NCI-H1694 treated with DMSO at 0.1 percent for 48 hours (cell line): ENCODE results near the gene CAPN7.

ENCODE experiments used
- DNase-seq: peaks from one replicate; lab custom pipeline; 2025; lab: John Stamatoyannopoulos, UW

The CAPN7 gene

DNA sequence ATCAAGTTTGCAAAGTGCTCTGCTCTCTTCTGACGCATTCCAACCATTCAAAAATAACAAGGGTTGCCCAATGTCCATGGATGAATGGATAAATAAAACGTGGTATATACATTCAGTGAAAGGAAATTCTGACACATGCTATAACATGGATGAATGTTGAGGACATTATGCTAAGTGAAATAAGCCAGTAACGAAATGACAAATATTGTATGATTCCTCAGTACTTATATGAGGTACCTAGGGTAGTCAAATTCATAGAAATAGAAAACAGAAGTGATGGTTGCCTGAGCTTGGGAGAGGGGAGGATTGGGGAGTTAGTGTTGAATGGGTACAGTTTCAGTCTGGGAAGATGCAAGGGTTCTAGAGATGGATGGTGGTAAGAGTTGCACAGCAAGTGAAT, 92.5 kb downstream of the CAPN7 start:
- no peak for DNase-seq

DNA sequence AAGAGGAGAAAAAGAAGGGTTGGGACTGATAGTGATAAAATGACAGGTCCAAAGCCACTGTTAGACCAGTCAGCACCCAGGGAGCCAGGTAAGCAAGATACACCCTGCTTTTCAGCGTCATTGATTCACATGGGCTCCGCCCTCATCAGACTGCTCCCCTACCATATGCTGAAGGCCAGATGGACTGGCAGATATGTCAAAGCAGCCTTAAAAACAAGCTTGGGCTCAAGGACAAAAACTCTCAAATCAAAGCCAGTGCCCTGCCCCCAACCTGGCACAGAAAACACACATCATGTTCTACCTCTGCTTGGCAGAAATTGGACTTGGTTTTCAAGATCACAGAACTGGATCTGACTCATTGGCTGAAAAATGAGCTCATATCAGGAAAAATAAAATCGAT, 93.0 kb downstream of the CAPN7 start:
- DNase-seq = peak; percentile 53

DNA sequence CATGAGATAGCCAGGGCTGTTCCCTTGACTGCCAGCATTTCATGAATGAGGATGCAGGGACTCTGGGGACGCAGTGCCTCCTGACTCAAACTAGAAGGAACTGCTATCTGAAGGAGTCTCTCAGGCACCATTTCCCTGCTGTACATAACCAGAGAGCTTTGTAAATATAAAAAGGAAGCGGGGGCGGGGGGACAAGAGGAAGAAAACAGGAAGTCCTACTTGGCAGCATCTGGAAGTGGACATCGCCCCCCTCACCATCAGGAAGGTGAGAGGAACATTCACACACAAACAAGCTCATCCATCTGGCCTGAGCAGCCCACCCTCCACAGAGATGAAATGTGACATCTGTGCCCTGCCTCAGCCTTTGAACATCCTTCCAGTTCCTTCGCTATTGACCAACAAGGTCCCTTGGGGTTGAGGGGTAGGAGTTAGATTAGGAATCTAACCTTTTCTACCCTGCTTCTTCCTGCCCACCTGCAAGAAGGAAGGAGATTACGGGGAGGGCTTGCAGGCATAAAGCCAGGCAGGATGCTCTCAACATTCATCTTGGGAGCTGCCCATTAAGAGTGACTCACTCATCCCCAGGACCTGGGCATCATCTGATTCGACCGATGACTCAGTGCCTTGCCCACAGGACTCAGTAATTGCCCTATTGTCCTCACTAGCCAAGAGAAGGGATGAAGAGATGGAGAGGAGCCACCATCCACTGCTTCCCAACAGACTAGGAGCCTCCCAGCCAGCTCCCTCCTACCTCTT, 94.5 kb downstream of the CAPN7 start:
- DNase-seq = no peak

DNA sequence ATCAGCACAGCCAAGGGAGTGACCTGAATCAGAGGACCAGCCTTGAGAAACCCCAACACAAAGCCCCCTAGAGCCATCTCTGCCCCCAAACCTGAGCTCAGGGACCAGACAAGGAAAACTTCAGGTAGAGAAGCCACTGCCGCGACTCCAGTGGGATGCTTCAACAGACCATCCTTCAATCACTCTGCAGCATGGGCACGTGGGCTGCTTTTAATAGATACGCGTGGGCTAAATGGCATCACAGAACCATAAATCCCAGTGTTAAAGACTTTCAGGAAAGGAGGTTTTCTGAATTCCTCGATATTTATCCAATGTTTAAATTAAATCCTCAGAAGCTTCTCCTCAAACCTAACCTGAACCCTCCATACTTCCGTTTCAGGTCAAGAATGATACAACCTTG, 95.7 kb downstream of the CAPN7 start:
- no peak for DNase-seq
